Kidney (tissue), 14 donors: ENCODE data around the gene ALK. TPM values are rescaled to one million over a fixed set of nuclear protein-coding genes. Genes with fewer than 3 reads are reported as not detected.

Experiments
- DNase-seq, 5 donors: peaks; one replicate each; pipeline ENCODE4 v3.0.0-alpha.2; 2013 to 2020
- FAIRE-seq: peaks from 2 replicates; lab custom pipeline; 2012; peaks lifted over from hg19 to GRCh38; lab: Jason Lieb, UNC
- H3K27ac ChIP-seq, 2 donors: one replicate each; pipeline ENCODE4 v1.7.0; 2013; ENCODE audit warnings: low read depth in 2 of 2, low read length in 2 of 2, inconsistent platforms in 1 of 2
- H3K27me3 ChIP-seq: one replicate; pipeline ENCODE4 v1.7.1; 2013; ENCODE audit warnings: low read length, inconsistent platforms; ENCODE audit not compliant: control insufficient read depth, insufficient read depth
- H3K36me3 ChIP-seq, 3 donors: one replicate each; pipeline versions ENCODE4 v1.7.0 to v1.7.1; 2013; ENCODE audit warnings: low read length in 3 of 3, control low read depth in 1 of 3, inconsistent platforms in 1 of 3; ENCODE audit not compliant: insufficient read depth in 3 of 3, control insufficient read depth in 2 of 3
- H3K4me1 ChIP-seq, 3 donors: one replicate each; pipeline versions ENCODE4 v1.7.0 to v1.7.1; 2013; ENCODE audit warnings: low read length in 3 of 3, inconsistent platforms in 1 of 3, low read depth in 1 of 3; ENCODE audit not compliant: control insufficient read depth in 2 of 3, insufficient read depth in 2 of 3
- H3K4me3 ChIP-seq, 3 donors: one replicate each; pipeline versions ENCODE4 v1.7.0 to v1.8.1; 2013; ENCODE audit warnings: low read length in 3 of 3, control low read depth in 1 of 3, inconsistent platforms in 1 of 3
- H3K9ac ChIP-seq, 3 donors: one replicate each; pipeline versions ENCODE4 v1.7.0 to v1.7.1; 2013; ENCODE audit warnings: low read length in 3 of 3, control low read depth in 1 of 3, inconsistent platforms in 1 of 3
- H3K9me3 ChIP-seq, 3 donors: one replicate each; pipeline versions ENCODE4 v1.7.0 to v1.7.1; 2013; ENCODE audit warnings: low read length in 3 of 3, control low read depth in 1 of 3, inconsistent platforms in 1 of 3; ENCODE audit not compliant: control insufficient read depth in 2 of 3, insufficient read depth in 1 of 3
- CTCF ChIP-seq: IDR thresholded peaks from 3 replicates; pipeline ENCODE4 v1.5.1; 2012; ENCODE audit warnings: mild to moderate bottlenecking, moderate library complexity, borderline replicate concordance; ENCODE audit not compliant: insufficient read depth; ENCODE audit errors: extremely low read depth
- intact Hi-C: fragments of 100-400 bp; cut with DNase I; formaldehyde crosslinking; loops from one replicate; pipeline ENCODE4 v1.11.1; 2022
- polyA plus RNA-seq: library from polyadenylated mRNA; stranded (reverse); fragments of 350-450 nt; fragmentation: Illumina TruSeq; extraction: RNeasy Lipid Tissue Mini Kit (QIAGEN cat#74804); gene quantifications from one replicate; pipeline ENCODE4 v1.2.3, GENCODE V29; 2014; ENCODE audit warnings: low read depth, low replicate concordance; ENCODE audit not compliant: insufficient read depth
- total RNA-seq: library from RNA; stranded (reverse); fragmentation: NEBNext Ultra II Directional; extraction: Animal tissue kit (Norgen Biotek cat#: 25700); gene quantifications from one replicate; pipeline ENCODE4 v1.2.1, GENCODE V29; 2021
- donor health status: control.
- donor health status: control.
- donor health status: control.
- donor health status: control.
- donor health status: control.
- donor health status: DM: yes; HTN: yes; CAD: no.
- donor health status: Normal renal cell carcinoma (clear cell type).

Gene ALK
- total and polyA plus RNA-seq, 2 donors from 2014 or later = 0.13 TPM; not detected in 1

GRCh38 chr2:29326926-29327325 is 594.5 kb downstream of the ALK start:
- no peak for TF ChIP-seq CTCF
- Histone ChIP-seq H3K4me1 (no peaks in the 10 kb centered on the region), H3K36me3 (no peaks in the 10 kb centered on the region), H3K9me3 (no peaks in the 10 kb centered on the region), H3K9ac (no peak overlapping the region), H3K27me3 (no peaks in the 10 kb centered on the region), H3K4me3 (no peak overlapping the region), H3K27ac (no peak overlapping the region)
- FAIRE-seq (no peak), DNase-seq (no peak)
- intact Hi-C loops = no loop called here

GRCh38 chr2:29325544-29325943 is 595.8 kb downstream of the ALK start:
- intact Hi-C loops = no loop called here
- H3K27me3 ChIP-seq = no peaks in the 10 kb centered on the region
- no peak for FAIRE-seq

GRCh38 chr2:29323961-29324360 is 597.4 kb downstream of the ALK start:
- no peak overlapping the region for H3K27ac ChIP-seq
- no peak overlapping the region for H3K4me3 ChIP-seq
- no peaks in the 10 kb centered on the region for H3K9me3 ChIP-seq
- H3K4me1 ChIP-seq = no peaks in the 10 kb centered on the region
- intact Hi-C loops = no loop called here
- no peaks in the 10 kb centered on the region for H3K27me3 ChIP-seq
- TF ChIP-seq CTCF = no peak
- no peak overlapping the region for H3K9ac ChIP-seq
- no peaks in the 10 kb centered on the region for H3K36me3 ChIP-seq
- DNase-seq (no peak), FAIRE-seq (no peak)

More at GRCh38 chr2:29325544-29325943, 595.8 kb downstream of the ALK start:
- Histone ChIP-seq H3K36me3 (no peaks in the 10 kb centered on the region), H3K27ac (no peak overlapping the region), H3K4me3 (no peak overlapping the region), H3K9ac (no peak overlapping the region), H3K4me1 (no peaks in the 10 kb centered on the region), H3K9me3 (no peaks in the 10 kb centered on the region)
- no peak for DNase-seq
- no peak for TF ChIP-seq CTCF

- intact Hi-C loops = no loop called here
- no peak for DNase-seq
- H3K4me3 ChIP-seq = no peak overlapping the region
- no peak overlapping the region for H3K9ac ChIP-seq
- H3K4me1 ChIP-seq = peaks cover 0 to 4% (median 0%) of the 10 kb centered on the region in 3 donors
- no peaks in the 10 kb centered on the region for H3K27me3 ChIP-seq
- TF ChIP-seq CTCF = no peak
- H3K27ac ChIP-seq = no peak overlapping the region
- no peak for FAIRE-seq
- no peaks in the 10 kb centered on the region for H3K36me3 ChIP-seq
- H3K9me3 ChIP-seq = no peaks in the 10 kb centered on the region
Observed at GRCh38 chr2:29323301-29323700, 598.1 kb downstream of the ALK start.
